Activated B cell treated with CpG ODN at 0.5 μM for 24 hours (primary cell): ENCODE data around the gene JUN. TPM values are rescaled to one million over a fixed set of nuclear protein-coding genes. Genes with fewer than 3 reads are reported as not detected.

Source experiments
- ATAC-seq: fragments of 200-7000 bp; cut with Tn5 transposase; one replicate; pipeline ENCODE4 v1.10.0; 2021; ENCODE audit warnings: low read depth, mild to moderate bottlenecking, moderate library complexity
- CTCF ChIA-PET: fragments of 350-600 bp; sonication (Branson Sonifier 250); formaldehyde crosslinking; loops from one replicate; lab custom pipeline; 2021; ENCODE audit warnings: antibody characterized with exemption; lab: Charles Lee
- POLR2A ChIA-PET: fragments of 350-600 bp; sonication (Branson Sonifier 250); formaldehyde crosslinking; loops from one replicate; lab custom pipeline; 2021; ENCODE audit warnings: antibody characterized with exemption; lab: Charles Lee
- DNase-seq: peaks from one replicate; pipeline ENCODE4 v3.0.0; 2022
- H3K27ac Mint-ChIP-seq: one replicate; pipeline ENCODE4 v1.8.0; 2020; ENCODE audit warnings: mixed read lengths
- H3K27me3 Mint-ChIP-seq: one replicate; pipeline ENCODE4 v1.8.0; 2021; ENCODE audit warnings: mixed read lengths
- H3K36me3 Mint-ChIP-seq: one replicate; pipeline ENCODE4 v1.8.0; 2021; ENCODE audit warnings: low read depth, mixed read lengths
- H3K4me1 Mint-ChIP-seq: one replicate; pipeline ENCODE4 v1.8.0; 2021; ENCODE audit warnings: mixed read lengths
- H3K4me3 Mint-ChIP-seq: one replicate; pipeline ENCODE4 v1.8.0; 2020; ENCODE audit warnings: mild to moderate bottlenecking, mixed read lengths
- H3K9me3 Mint-ChIP-seq: one replicate; pipeline ENCODE4 v1.8.0; 2020; ENCODE audit warnings: mixed read lengths
- CTCF ChIP-seq: fragments of 200-600 bp; IDR thresholded peaks from one replicate; pipeline ENCODE4 v1.8.0; 2022; ENCODE audit warnings: antibody characterized with exemption, mild to moderate bottlenecking
- intact Hi-C: fragments of 100-400 bp; cut with micrococcal nuclease; formaldehyde crosslinking; loops from one replicate; pipeline ENCODE4 v1.15.1; 2024
- total RNA-seq: library from RNA; stranded (reverse); gene quantifications from 2 replicates; pipeline ENCODE4 v1.2.3, GENCODE V29; 2022

Gene JUN
- total RNA-seq, 1 donor from 2014 or later: 36.6 TPM

- ChIA-PET POLR2A (interaction anchor here (1.8 to 4.2 kb wide), 2 partner anchors 28 to 30 kb away, joined by 6 to 25 read pairs; partner anchors contain the start of gene JUN), CTCF (interaction anchor here (1.6 kb wide), 1 partner anchor 10 kb away, joined by 3 read pairs; no protein-coding TSS in a partner anchor)
These were observed 28.6 kb upstream of the JUN start for GRCh38 chr1:58812468-58812867.

GRCh38 chr1:58811303-58811702 is 27.5 kb upstream of the JUN start:
- ATAC-seq: no peak
- intact Hi-C loops: loop anchor here (10.0 kb wide), 1 partner anchor 483 kb away; the partner anchor contains the start of gene FGGY
- TF ChIP-seq CTCF: no peak
- no peaks in the 10 kb centered on the region for H3K9me3 Mint-ChIP-seq
- CTCF ChIA-PET: interaction anchor here (1.6 kb wide), 1 partner anchor 11 kb away, joined by 3 read pairs; no protein-coding TSS in a partner anchor
- no peaks in the 10 kb centered on the region for H3K27me3 Mint-ChIP-seq
- no peak for DNase-seq
- no peak overlapping the region for H3K4me3 Mint-ChIP-seq
- H3K27ac Mint-ChIP-seq: no peak overlapping the region
- POLR2A ChIA-PET: interaction anchor here (4.2 kb wide), 1 partner anchor 27 kb away, joined by 25 read pairs; the partner anchor contains the start of gene JUN
- peaks cover 67% of the 10 kb centered on the region for H3K4me1 Mint-ChIP-seq
- H3K36me3 Mint-ChIP-seq: peaks cover 2% of the 10 kb centered on the region

More at GRCh38 chr1:58812468-58812867, 28.6 kb upstream of the JUN start:
- Mint-ChIP-seq H3K4me3 (peak overlapping the region; percentile 8), H3K36me3 (peaks cover 2% of the 10 kb centered on the region), H3K27ac (peak overlapping the region; percentile 66), H3K9me3 (no peaks in the 10 kb centered on the region), H3K4me1 (peaks cover 63% of the 10 kb centered on the region), H3K27me3 (no peaks in the 10 kb centered on the region)
- intact Hi-C loops: loop anchor here (10.0 kb wide), 1 partner anchor 482 kb away; the partner anchor contains the start of gene FGGY
- ATAC-seq: no peak
- DNase-seq: no peak
- no peak for TF ChIP-seq CTCF

- DNase-seq: no peak
- no peak for TF ChIP-seq CTCF
- Mint-ChIP-seq H3K36me3 (no peaks in the 10 kb centered on the region), H3K27me3 (no peaks in the 10 kb centered on the region), H3K27ac (peak overlapping the region; percentile 63), H3K4me1 (peaks cover 76% of the 10 kb centered on the region), H3K9me3 (no peaks in the 10 kb centered on the region), H3K4me3 (no peak overlapping the region)
- intact Hi-C loops: loop anchor here (10.0 kb wide), 1 partner anchor 485 kb away; the partner anchor contains the start of gene FGGY
- ATAC-seq: no peak
- CTCF ChIA-PET: no interaction called here
- POLR2A ChIA-PET: interaction anchor here (2.0 kb wide), 1 partner anchor 26 kb away, joined by 6 read pairs; the partner anchor contains the start of gene JUN
These were observed 25.6 kb upstream of the JUN start for GRCh38 chr1:58809325-58810010.

GRCh38 chr1:58808077-58808476 is 24.2 kb upstream of the JUN start:
- Mint-ChIP-seq H3K9me3 (no peaks in the 10 kb centered on the region), H3K27me3 (no peaks in the 10 kb centered on the region), H3K27ac (peak overlapping the region; percentile 50), H3K4me1 (peaks cover 62% of the 10 kb centered on the region), H3K36me3 (no peaks in the 10 kb centered on the region), H3K4me3 (no peak overlapping the region)
- ChIA-PET POLR2A (interaction anchor here (0.7 to 3.6 kb wide), 3 partner anchors 9 to 451 kb away, joined by 4 to 20 read pairs (median 6); partner anchors contain the start of gene JUN), CTCF (interaction anchor here (0.6 to 0.9 kb wide), 2 partner anchors 33 to 757 kb away, joined by 4 read pairs; no protein-coding TSS in a partner anchor)
- no peak for ATAC-seq
- intact Hi-C loops: no loop called here
- TF ChIP-seq CTCF: no peak
- DNase-seq: no peak
